HepG2 (cell line): Measurements from ENCODE around the gene ETF1. TPM values are rescaled to one million over a fixed set of nuclear protein-coding genes. Genes with fewer than 3 reads are reported as not detected.
A peak's percentile ranks its signal among the peaks of the same experiment; 100 is the strongest.

ENCODE experiments used
- ADNP ChIP-seq: sonication (generic); formaldehyde crosslinking; IDR thresholded peaks from 2 replicates; pipeline ENCODE4 v1.4.0; 2020; ENCODE audit warnings: missing genetic modification reagents
- CBX5 ChIP-seq: sonication (generic); formaldehyde crosslinking; IDR thresholded peaks from 2 replicates; pipeline ENCODE4 v1.4.0; 2020; ENCODE audit warnings: missing genetic modification reagents, borderline replicate concordance
- CHD2 ChIP-seq: IDR thresholded peaks from 2 replicates; pipeline ENCODE4 v1.6.1; 2011; ENCODE audit warnings: low read depth, low read length, improper control_type of control experiment
- DDIT3 ChIP-seq: sonication (generic); formaldehyde crosslinking; IDR thresholded peaks from 2 replicates; pipeline ENCODE4 v1.4.0; 2020; ENCODE audit warnings: mild to moderate bottlenecking, missing genetic modification reagents
- DNMT3B ChIP-seq: conservative IDR thresholded peaks from 2 replicates; pipeline ENCODE4 v1.6.1; 2016; ENCODE audit warnings: missing biosample characterization, control low read depth
- ERF ChIP-seq: IDR thresholded peaks from 2 replicates; pipeline ENCODE4 v1.6.1; 2018; ENCODE audit warnings: missing biosample characterization, missing genetic modification reagents
- FOXA1 ChIP-seq, 2 experiments: fragments of 450-650 bp in 1 of 2; sonication (generic) in 1 of 2; formaldehyde crosslinking in 1 of 2; IDR thresholded peaks; 2 replicates each; pipeline versions ENCODE4 v1.4.0 to v1.6.1; 2016 to 2020; ENCODE audit warnings: missing genetic modification reagents in 1 of 2
- HIVEP1 ChIP-seq: sonication (generic); formaldehyde crosslinking; IDR thresholded peaks from 2 replicates; pipeline ENCODE4 v1.4.0; 2020; ENCODE audit warnings: mild to moderate bottlenecking, missing genetic modification reagents
- KDM1A ChIP-seq: IDR thresholded peaks from 2 replicates; pipeline ENCODE4 v1.6.1; 2016; ENCODE audit warnings: missing compliant biosample characterization
- NCOA2 ChIP-seq: sonication (generic); formaldehyde crosslinking; IDR thresholded peaks from 2 replicates; pipeline ENCODE4 v1.8.0; 2022; ENCODE audit warnings: inconsistent platforms
- POLR2A ChIP-seq, 2 experiments: IDR thresholded peaks; 2 replicates each; pipeline ENCODE4 v1.6.1; 2011; ENCODE audit warnings: low read depth in 2 of 2, low read length in 2 of 2, mild to moderate bottlenecking in 1 of 2, moderate library complexity in 1 of 2; ENCODE audit not compliant: insufficient read depth in 1 of 2
- PRDM4 ChIP-seq: sonication (generic); formaldehyde crosslinking; IDR thresholded peaks from 2 replicates; pipeline ENCODE4 v1.9.0; 2021; ENCODE audit warnings: missing genetic modification reagents, borderline replicate concordance
- RBAK ChIP-seq: sonication (generic); formaldehyde crosslinking; IDR thresholded peaks from 2 replicates; pipeline ENCODE4 v1.5.1; 2020; ENCODE audit warnings: mild to moderate bottlenecking, missing genetic modification reagents
- TBP ChIP-seq: sonication (generic); formaldehyde crosslinking; IDR thresholded peaks from 2 replicates; pipeline ENCODE4 v1.5.0; 2020; ENCODE audit warnings: missing genetic modification reagents
- THAP9 ChIP-seq: sonication (generic); formaldehyde crosslinking; IDR thresholded peaks from 2 replicates; pipeline ENCODE4; 2020; ENCODE audit warnings: missing genetic modification reagents, mild to moderate bottlenecking, borderline replicate concordance
- TMF1 ChIP-seq: sonication (generic); formaldehyde crosslinking; IDR thresholded peaks from 2 replicates; pipeline ENCODE4 v1.8.1; 2022; ENCODE audit warnings: low read depth, missing genetic modification reagents
- YEATS4 ChIP-seq: sonication (generic); formaldehyde crosslinking; IDR thresholded peaks from 2 replicates; pipeline ENCODE4 v1.4.0; 2020; ENCODE audit warnings: missing genetic modification reagents, borderline replicate concordance
- ZC3H13 ChIP-seq: sonication (generic); formaldehyde crosslinking; IDR thresholded peaks from 2 replicates; pipeline ENCODE4 v1.8.1; 2023; ENCODE audit warnings: mild to moderate bottlenecking, missing genetic modification reagents, moderate library complexity
- ZMYM2 ChIP-seq: sonication (generic); formaldehyde crosslinking; IDR thresholded peaks from 2 replicates; pipeline ENCODE4 v1.8.0; 2022; ENCODE audit warnings: mild to moderate bottlenecking, missing genetic modification reagents
- ZNF138 ChIP-seq: sonication (generic); formaldehyde crosslinking; IDR thresholded peaks from 2 replicates; pipeline ENCODE4 v1.5.0; 2020; ENCODE audit warnings: mild to moderate bottlenecking, low read depth, missing genetic modification reagents
- ZNF510 ChIP-seq: sonication (generic); formaldehyde crosslinking; IDR thresholded peaks from 2 replicates; pipeline ENCODE4 v1.4.0; 2020; ENCODE audit warnings: low read depth, mild to moderate bottlenecking, missing genetic modification reagents
- ZNF597 ChIP-seq: sonication (generic); formaldehyde crosslinking; IDR thresholded peaks from 2 replicates; pipeline ENCODE4 v1.5.0; 2020; ENCODE audit warnings: missing genetic modification reagents
- ZNF737 ChIP-seq: sonication (generic); formaldehyde crosslinking; IDR thresholded peaks from 2 replicates; pipeline ENCODE4 v1.5.0; 2020; ENCODE audit warnings: missing genetic modification reagents, mild to moderate bottlenecking, borderline replicate concordance
- ZNF780A ChIP-seq: sonication (generic); formaldehyde crosslinking; IDR thresholded peaks from 2 replicates; pipeline ENCODE4 v1.8.0; 2022; ENCODE audit warnings: mild to moderate bottlenecking, missing genetic modification reagents, moderate library complexity
- polyA plus RNA-seq, 8 experiments: library from polyadenylated mRNA; depleted of rRNA in 3 of 8; stranded (reverse) in 7 of 8; unstranded in 1 of 8; fragments of >200 nt; fragmentation: Illumina TruSeq in 4 of 8; extraction: Trizol in 4 of 8; gene quantifications; 2 replicates each; pipeline versions ENCODE4 v1.2.1 to v1.2.3, GENCODE V29; 2011 to 2016; ENCODE audit warnings: low read depth in 4 of 8, missing spikeins in 1 of 8, mixed read lengths in 1 of 8; ENCODE audit not compliant: insufficient read depth in 1 of 8
- total RNA-seq, 5 experiments: library from RNA; depleted of rRNA; stranded (reverse); fragments of >200 nt; fragmentation: Illumina TruSeq; extraction: Trizol; gene quantifications; 2 replicates each; pipeline ENCODE4 v1.2.3, GENCODE V29; 2016; ENCODE audit warnings: low read depth in 1 of 5

The ETF1 gene
- total and polyA plus RNA-seq, 2 of the 13 experiments (the other 11 are each of a cell fraction or from before 2014, with no cell fraction given): 52.1 to 184 TPM

- no peak for TF ChIP-seq DDIT3 (CRISPR knock-in tag)
- TF ChIP-seq ZNF597 (CRISPR knock-in tag): no peak
- TF ChIP-seq CBX5 (CRISPR knock-in tag): 0 out of 2 replicates have a peak, but pooled peaks have one; percentile 4
- TF ChIP-seq ADNP (CRISPR knock-in tag): no peak
- no peak; the same call in 1 of the 2 replicates for TF ChIP-seq YEATS4 (CRISPR knock-in tag)
- no peak for TF ChIP-seq ZC3H13 (CRISPR knock-in tag)
- TF ChIP-seq PRDM4 (CRISPR knock-in tag): no peak
- no peak for TF ChIP-seq ZMYM2
- peak in 1 of 2 experiments; percentile 65; a peak in 1 of 4 replicates for TF ChIP-seq POLR2A (IDR thresholded peaks at IDR 0.05; ENCODE audit: insufficient read depth in 1 of 2, low read depth in 2 of 2, low read length in 2 of 2)
- TF ChIP-seq FOXA1 (IDR thresholded peaks at IDR 0.05): no peak
- no peak for TF ChIP-seq FOXA1 (CRISPR knock-in tag; IDR thresholded peaks at IDR 0.05)
- peak; percentile 13; the same call in 1 of the 2 replicates for TF ChIP-seq THAP9 (CRISPR knock-in tag)
- no peak; the same call in 1 of the 2 replicates for TF ChIP-seq ERF (CRISPR knock-in tag)
- no peak for TF ChIP-seq NCOA2
- no peak for TF ChIP-seq RBAK (CRISPR knock-in tag)
- no peak for TF ChIP-seq KDM1A (CRISPR knock-in tag)
- TF ChIP-seq CHD2: peak; percentile 92
- TF ChIP-seq TBP (CRISPR knock-in tag): no peak
- TF ChIP-seq DNMT3B: no peak
- TF ChIP-seq HIVEP1 (CRISPR knock-in tag): peak; percentile 100
- no peak for TF ChIP-seq TMF1 (CRISPR knock-in tag)
- TF ChIP-seq ZNF510 (CRISPR knock-in tag): no peak
- 0 out of 2 replicates have a peak, but pooled peaks have one; percentile 64 for TF ChIP-seq ZNF138 (CRISPR knock-in tag)
- TF ChIP-seq ZNF737: no peak
- no peak for TF ChIP-seq ZNF780A (CRISPR knock-in tag)
Measured at GRCh38 chr5:138464388-138465260, 78.4 kb downstream of the ETF1 start (continued).
